Measurements from ENCODE around the gene M1AP. TPM values are rescaled to one million over a fixed set of nuclear protein-coding genes. Genes with fewer than 3 reads are reported as not detected.

M1AP gene
- total and polyA plus RNA-seq, 9 of the 15 experiments (the other 6 are each of a cell fraction or from before 2014, with no cell fraction given): 0.06 to 0.33 (median 0.11) TPM; not detected in 4

DNA sequence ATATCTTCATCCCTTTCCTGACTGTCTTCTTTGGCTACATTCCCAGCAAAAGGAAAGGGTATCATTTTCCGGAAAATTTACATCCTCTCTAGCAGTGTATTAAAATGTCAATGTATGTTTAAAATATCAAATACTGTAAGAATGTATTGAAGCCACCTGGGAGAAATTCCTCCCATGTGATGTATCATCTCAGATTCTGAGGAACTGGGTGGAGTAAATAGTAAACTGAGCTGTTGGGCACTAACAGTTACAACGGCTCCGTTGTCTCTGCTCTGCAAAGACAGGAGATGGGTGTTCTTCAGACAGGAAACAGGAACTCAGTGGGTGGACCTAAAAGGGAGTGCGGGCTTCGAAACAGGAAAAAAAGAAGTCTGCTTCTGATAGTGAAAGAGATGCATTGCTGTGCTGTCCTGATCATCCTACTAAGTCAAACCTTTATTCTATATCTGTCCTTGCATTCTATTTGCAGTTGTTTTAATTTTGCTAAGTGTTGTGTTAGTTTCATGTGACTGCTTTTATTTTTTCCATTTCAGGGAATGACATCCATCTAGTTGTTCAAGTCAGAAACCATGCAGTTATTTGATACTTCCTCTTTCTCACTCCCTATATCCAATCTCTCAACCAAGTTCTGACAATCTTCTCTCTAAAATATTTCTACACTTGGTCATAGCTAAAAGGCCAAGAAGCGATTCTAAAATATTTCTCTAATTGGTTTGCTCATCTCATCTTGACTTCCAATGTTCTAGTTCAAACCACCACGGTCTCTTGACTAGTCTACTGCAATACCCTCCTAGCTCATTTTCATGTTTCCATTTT is 74.2 kb downstream of the M1AP start (continued):
- TF ChIP-seq TRIM24 (IDR thresholded peaks at IDR 0.05) (no peak), ARHGAP35 (IDR thresholded peaks at IDR 0.05; ENCODE audit: partially characterized antibody) (no peak), NCOA6 (IDR thresholded peaks at IDR 0.05) (no peak), CBFA2T2 (conservative IDR thresholded peaks at IDR 0.05) (no peak), FOXM1 (IDR thresholded peaks at IDR 0.05; ENCODE audit: low read depth) (peak; percentile 45; the same call in 1 of the 2 replicates), FOXM1 (CRISPR knock-in tag; IDR thresholded peaks at IDR 0.05; ENCODE audit: low read depth) (no peak), GABPB1 (CRISPR knock-in tag; IDR thresholded peaks at IDR 0.05) (no peak), MYBL2 (IDR thresholded peaks at IDR 0.05; ENCODE audit: low read depth) (peak; percentile 53; the same call in 1 of the 2 replicates), MYBL2 (CRISPR knock-in tag; IDR thresholded peaks at IDR 0.05; ENCODE audit: borderline replicate concordance) (no peak), RFX1 (IDR thresholded peaks at IDR 0.05) (no peak), CBX3 (IDR thresholded peaks at IDR 0.05; ENCODE audit: borderline replicate concordance in 1 of 2, low read length in 2 of 2) (0 out of 3 replicates have a peak, but pooled peaks of 1 of the 2 experiments have one; percentile 40), ZNF589 (CRISPR knock-in tag; IDR thresholded peaks at IDR 0.05; ENCODE audit: low read depth) (peak; percentile 72; the same call in 1 of the 2 replicates), ZBTB8A (IDR thresholded peaks at IDR 0.05; ENCODE audit: partially characterized antibody) (no peak), BACH1 (tag; IDR thresholded peaks at IDR 0.05) (0 out of 2 replicates have a peak, but pooled peaks have one; percentile 7)
- TF ChIP-seq, protein P1, sequence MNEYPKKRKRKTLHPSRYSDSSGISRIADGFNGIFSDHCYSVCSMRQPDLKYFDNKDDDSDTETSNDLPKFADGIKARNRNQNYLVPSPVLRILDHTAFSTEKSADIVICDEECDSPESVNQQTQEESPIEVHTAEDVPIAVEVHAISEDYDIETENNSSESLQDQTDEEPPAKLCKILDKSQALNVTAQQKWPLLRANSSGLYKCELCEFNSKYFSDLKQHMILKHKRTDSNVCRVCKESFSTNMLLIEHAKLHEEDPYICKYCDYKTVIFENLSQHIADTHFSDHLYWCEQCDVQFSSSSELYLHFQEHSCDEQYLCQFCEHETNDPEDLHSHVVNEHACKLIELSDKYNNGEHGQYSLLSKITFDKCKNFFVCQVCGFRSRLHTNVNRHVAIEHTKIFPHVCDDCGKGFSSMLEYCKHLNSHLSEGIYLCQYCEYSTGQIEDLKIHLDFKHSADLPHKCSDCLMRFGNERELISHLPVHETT (CRISPR knock-in tag; conservative IDR thresholded peaks at IDR 0.05 in 1 of 2, IDR thresholded peaks at IDR 0.05 in 1 of 2): no peak; a peak in 1 of 4 replicates
- TF ChIP-seq, protein P2, sequence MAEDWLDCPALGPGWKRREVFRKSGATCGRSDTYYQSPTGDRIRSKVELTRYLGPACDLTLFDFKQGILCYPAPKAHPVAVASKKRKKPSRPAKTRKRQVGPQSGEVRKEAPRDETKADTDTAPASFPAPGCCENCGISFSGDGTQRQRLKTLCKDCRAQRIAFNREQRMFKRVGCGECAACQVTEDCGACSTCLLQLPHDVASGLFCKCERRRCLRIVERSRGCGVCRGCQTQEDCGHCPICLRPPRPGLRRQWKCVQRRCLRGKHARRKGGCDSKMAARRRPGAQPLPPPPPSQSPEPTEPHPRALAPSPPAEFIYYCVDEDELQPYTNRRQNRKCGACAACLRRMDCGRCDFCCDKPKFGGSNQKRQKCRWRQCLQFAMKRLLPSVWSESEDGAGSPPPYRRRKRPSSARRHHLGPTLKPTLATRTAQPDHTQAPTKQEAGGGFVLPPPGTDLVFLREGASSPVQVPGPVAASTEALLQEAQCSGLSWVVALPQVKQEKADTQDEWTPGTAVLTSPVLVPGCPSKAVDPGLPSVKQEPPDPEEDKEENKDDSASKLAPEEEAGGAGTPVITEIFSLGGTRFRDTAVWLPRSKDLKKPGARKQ (CRISPR knock-in tag; IDR thresholded peaks at IDR 0.05): no peak
- TF ChIP-seq, protein P3, sequence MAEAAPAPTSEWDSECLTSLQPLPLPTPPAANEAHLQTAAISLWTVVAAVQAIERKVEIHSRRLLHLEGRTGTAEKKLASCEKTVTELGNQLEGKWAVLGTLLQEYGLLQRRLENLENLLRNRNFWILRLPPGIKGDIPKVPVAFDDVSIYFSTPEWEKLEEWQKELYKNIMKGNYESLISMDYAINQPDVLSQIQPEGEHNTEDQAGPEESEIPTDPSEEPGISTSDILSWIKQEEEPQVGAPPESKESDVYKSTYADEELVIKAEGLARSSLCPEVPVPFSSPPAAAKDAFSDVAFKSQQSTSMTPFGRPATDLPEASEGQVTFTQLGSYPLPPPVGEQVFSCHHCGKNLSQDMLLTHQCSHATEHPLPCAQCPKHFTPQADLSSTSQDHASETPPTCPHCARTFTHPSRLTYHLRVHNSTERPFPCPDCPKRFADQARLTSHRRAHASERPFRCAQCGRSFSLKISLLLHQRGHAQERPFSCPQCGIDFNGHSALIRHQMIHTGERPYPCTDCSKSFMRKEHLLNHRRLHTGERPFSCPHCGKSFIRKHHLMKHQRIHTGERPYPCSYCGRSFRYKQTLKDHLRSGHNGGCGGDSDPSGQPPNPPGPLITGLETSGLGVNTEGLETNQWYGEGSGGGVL (CRISPR knock-in tag; IDR thresholded peaks at IDR 0.05): no peak
- TF ChIP-seq, protein P4, sequence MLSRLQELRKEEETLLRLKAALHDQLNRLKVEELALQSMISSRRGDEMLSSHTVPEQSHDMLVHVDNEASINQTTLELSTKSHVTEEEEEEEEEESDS (CRISPR knock-in tag; IDR thresholded peaks at IDR 0.05): no peak
- TF ChIP-seq, protein P5, sequence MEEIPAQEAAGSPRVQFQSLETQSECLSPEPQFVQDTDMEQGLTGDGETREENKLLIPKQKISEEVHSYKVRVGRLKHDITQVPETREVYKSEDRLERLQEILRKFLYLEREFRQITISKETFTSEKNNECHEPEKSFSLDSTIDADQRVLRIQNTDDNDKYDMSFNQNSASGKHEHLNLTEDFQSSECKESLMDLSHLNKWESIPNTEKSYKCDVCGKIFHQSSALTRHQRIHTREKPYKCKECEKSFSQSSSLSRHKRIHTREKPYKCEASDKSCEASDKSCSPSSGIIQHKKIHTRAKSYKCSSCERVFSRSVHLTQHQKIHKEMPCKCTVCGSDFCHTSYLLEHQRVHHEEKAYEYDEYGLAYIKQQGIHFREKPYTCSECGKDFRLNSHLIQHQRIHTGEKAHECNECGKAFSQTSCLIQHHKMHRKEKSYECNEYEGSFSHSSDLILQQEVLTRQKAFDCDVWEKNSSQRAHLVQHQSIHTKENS (CRISPR knock-in tag; IDR thresholded peaks at IDR 0.05): no peak
